Stimulated activated CD8-positive, alpha-beta memory T cell treated with anti-CD3 and anti-CD28 coated beads, Interleukin-4, amount 100 ng/mL, for 1 hour (primary cell): ENCODE measurements around the gene SBF2.
"Not testable (repeated sequence)": the region's sequence is repeated elsewhere in the genome, so short reads cannot be mapped to it uniquely, and the experiment has no call there.

ENCODE experiments used
- DNase-seq, 2 donors: peaks; one replicate each; pipeline ENCODE4 v3.0.0-alpha.2; 2020; ENCODE audit warnings: low read depth in 2 of 2, low spot score in 1 of 2

Gene SBF2

DNA sequence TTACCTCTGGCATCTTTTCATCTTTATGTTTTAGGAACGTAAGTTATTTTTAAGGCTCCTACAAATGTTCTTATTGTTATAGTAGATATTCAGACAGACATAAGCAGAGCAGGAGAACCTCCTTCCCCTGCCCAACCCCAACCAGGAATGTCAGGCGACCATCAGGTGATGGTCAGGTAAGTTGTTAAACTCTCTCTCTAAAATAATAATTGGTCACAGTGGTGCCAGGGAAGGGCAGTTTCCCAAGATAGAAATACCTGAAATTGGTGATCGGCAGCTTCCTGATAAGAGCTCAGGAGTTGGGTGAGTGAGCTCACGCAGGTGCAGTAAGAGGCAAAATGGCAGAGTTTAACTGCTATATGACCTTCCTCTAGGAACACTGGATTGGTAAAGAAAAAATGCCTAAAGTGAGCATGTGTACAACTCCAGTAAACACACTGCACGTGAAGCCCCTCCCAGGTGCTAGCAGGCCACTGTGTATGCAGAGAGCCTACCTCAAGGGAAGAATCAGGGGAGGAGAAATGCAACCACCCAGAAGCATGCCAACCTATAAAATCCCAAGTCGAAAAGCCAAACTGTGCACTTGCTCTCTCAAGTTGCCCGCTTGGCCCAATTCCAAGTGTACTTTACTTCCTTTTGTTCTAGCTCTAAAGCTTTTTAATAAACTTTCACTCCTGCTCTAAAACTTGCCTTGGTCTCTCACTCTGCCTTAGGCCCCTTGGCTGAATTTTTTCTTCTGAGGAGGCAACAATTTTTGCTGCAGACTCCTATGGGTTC is 273.9 kb downstream of the SBF2 start:
- DNase-seq = no peak

DNA sequence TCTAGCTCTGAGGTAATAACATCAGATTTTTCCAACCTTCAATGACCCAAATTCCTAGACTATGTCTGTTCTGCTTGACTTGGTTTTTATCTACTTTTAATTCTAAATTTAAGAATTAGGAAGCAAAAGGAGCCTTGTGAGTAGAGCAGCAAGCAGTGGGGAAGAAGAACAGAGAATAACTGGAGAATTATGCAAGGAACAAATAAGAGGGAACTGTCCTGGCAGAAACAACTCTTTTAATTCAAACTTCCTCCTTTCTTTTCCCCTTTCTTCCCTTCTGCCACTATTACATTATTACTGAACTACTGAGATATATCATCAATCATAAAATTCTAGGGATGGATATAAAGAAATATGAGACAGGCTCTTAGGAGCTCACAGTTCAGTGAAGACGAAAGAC is 276.1 kb downstream of the SBF2 start:
- DNase-seq = no peak

DNA sequence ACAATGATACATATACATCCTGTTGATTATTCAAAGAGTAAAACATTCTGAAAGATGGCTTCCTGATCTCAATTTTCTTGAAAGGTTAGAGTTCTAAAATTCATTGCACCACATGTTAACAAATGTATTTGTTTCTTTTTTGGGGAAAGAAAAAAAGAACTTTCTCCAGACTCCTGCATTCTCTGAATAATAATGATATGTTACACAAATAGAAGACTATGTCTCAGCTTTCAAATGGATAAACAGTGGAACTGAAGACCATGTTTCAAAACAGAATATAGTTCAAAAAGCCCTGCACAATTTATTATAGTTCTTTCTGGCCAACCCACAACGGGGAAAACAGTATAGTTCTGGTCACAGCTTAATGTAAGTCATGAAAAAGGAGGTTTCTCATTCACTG is 277.0 kb downstream of the SBF2 start:
- no peak for DNase-seq

DNA sequence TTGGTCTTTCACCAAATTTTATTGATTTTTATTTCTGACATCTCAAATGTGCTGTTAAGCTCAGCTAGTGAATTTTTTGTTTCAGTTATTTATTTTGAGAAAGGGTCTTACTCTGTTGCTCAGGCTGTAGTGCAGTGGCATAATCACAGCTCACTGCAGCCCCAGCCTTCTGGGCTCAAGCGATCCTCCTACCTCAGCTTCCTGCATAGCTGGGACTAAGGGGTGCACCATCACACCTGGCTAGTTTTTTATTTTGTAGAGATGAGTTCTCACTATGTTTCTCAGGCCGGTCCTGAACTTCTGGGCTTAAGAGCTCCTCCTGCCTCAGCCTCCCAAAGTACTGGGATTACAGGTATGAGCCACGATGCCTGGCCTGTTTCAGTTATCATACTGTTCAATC is 282.0 kb downstream of the SBF2 start:
- no peak for DNase-seq

DNA sequence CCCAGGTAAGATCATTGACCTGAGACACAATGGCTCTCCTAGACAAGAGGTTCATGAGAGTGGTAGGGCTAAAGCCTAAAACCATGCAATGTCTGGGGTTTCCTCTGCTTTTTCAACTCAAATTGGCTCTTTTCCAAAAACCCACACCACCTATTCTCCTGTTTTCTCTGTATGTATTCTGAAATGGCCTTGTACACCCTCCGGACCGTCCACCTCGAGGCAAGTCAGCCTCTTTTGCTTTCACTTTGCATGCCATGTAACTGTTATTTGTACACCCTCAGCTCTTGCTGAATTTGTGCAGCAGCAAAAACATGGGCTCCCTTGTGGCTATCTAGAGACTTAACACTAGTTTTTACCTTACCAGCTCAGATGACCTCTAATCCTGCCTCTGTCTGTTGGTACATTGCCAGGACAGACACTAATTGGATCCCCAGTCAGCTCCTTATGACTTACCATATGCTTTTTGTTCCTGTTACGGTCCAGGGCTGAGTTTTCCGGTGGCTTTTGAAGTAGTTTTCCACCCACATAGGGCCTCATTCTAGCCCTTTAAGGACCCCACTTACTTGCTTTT is 288.0 kb downstream of the SBF2 start:
- DNase-seq = no peak

DNA sequence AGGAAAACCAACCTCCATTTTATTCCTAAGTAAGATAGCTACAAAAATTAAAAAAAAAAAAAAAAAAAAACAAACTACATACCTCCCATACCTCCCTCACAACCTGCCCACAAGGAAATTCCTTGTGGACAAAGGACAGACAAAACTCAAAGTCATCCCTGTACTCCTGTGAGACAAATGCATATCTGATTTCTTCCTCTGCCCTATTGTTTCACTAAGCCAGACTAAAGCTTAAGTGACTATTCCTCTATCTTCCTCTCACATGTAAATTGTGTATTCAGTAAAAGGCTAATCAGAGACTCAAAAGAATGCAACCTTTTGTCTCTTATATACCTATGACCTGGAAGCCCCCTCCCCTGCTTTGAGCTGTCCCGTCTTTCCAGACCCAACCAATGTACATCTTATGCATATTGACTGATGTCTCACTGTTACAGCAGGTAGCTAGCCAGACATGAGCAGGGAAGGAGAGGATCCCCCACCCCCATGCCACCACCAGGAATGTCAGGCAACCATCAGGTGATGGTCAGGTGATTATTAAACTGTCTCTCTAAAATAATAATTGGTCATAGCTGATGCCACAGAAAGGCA is 289.4 kb downstream of the SBF2 start:
- no peak for DNase-seq

DNA sequence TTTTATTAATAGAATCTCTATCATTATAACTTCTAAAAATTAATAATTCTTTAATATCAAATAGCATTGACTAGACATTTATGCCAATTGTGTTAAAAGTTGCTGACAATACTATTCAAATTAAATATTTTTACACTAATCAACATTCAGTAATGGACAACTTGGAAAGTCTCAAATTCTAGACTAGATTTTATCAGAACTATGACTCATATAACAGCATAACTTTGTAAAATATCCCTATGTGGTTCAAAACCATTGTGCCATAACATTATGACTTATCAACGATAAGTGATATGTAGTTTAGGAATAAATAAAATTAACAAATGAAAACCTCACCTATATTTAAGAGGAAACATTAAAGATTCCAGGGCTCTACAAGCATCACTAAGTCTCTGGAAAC is 291.8 kb downstream of the SBF2 start:
- DNase-seq = no peak

DNA sequence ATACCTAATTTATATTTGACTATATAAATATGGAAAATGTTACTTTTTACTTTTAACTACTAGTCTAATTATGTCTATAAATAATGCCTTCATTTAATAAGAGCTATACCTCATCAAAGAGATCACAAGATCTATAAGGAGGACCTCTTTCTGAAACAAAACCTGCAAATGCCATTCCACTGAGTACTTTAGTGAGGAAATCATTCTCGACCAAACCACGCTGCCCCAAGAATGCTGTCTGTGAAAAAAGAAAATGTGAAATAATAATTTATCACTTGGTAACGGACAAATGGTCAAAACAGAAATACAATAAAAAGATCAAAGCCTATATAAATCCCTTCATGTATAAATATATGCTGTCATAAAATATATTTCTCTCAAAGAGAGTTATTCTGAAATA is 301.7 kb downstream of the SBF2 start:
- no peak for DNase-seq

DNA sequence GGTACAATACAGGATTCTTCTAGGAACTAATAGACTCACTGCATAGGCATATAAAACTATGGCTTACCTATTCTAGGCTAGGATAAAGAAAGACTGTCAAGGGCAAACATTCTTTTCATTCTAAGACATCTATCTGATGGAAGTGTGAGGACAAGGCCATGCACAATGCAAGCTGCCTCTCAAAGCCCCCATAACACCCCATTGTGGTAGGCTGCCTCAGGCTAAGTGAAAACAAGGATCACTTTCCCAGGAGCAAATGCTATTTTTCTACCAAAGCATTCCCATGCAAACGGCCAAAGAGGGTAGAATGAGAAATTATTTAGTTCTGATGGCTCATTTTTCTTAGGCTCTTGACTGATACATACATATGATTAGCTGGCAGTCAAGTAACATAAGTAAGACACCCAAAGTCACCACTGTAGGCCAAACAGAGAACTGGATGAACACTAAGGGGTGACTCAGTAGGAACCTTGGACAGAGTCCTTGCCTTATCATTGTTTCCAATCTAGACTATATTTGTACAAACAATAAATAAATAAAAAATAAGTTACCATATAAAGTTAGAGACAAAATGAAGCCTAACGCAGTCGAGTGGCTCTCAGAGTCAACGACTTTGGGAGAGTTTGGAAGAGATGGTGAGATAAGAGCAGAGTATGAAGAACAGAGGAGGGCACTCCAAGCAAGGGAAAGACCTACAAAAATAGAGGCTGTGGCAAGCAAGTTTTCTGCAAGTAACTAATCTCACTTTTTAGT is 303.6 kb downstream of the SBF2 start:
- no peak for DNase-seq

DNA sequence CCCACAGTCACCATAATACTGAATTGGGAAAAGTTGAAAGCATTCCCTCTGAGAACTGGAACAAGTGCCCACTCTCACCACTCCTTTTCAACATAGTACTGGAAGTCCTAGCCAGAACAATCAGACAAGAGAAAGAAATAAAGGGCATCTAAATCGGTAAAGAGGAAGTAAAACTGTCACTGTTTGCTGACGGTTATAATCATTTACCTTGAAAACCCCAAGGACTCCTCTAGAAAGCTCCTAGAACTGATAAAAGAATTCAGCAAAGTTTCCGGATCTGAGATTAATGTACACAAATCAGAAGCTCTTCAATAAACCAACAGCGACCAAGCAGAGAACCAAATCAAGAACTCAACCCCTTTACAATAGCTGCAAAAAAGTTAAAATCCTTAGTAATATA is 306.7 kb downstream of the SBF2 start:
- not testable (repeated sequence) for DNase-seq

DNA sequence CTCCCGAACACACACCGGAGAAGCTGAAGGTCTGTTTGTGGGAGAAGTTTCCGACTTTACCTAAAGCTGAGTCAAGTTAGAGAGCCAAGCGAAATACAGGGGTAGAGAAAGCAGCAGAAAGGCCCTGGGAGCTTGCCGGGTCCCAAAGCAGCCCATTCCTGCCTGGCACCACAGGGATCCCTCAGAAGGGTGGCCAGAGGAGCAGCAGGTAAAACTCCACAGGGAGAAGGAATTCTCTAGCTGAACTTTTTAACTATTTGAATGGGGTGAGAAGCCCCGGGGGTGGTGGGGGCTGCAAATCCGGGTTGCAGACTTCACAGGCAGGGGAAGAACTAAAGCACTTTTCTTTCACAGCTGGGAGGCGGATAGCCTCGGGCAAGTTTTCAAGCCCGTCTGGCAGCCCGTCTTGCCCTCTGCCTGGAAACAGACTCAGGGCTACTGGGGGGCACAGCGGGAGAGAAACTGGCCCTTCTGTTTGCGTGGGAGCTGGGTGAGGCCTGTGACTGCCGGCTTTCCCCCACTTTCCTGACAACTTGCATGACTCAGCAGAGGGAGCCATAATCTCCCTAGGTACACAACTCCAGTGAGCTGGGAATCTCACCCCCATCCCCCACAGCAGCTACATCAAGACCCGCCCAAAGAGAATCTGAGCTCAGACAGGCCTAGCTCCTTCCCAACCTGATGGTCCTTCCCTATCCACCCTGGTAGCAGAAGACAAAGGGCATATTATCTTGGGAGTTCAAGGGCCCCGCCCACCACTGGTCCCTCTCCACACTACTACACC is 311.0 kb downstream of the SBF2 start:
- no peak for DNase-seq

DNA sequence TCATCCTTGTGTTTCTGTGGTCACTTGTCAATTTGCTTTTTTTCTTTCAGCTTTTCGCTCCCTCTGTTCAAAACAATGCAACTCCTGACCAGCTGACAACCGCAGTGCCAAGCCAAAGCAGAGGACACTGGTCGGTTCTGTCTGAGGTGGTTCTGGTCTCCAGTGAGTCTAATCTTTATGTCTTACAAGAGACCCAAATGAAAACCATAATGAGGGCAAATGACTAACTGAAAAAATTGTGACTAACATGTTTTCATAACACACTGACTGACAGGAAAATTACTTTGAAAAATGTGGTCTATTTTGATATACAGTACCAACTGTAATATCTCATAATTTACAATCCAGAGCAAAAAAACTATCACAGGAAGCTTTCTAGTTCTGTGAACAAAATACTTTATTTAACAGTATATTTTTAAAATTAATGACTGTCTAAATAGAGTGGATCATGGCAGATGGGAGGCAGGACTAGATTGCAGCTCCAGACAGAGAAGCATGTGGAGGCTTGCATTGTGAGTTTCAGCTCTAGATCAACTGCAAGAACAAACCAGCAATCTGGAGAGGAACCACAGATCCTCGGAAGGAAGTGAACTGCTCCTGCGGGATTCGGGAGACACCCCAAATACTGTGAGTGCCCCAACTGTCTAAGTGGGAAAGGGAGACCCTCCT is 311.8 kb downstream of the SBF2 start:
- DNase-seq = no peak

DNA sequence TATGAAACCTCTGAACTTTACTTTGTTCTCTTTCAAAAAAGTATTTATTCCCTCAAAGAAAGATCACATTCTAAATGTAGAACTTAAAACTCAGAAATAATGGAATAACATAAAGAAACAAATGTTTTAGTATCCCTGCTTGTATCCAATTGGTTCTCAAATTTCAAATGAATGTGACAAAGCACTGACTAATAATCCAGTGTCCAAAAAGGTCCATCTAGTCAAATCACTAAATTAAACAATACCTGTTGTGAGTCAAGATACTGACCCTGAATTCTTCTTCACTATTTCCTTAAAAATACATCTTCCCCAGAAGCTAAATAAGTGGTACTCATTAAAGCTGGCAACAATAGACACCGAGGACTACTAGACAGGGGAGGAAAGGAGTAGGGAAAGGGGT is 313.1 kb downstream of the SBF2 start:
- DNase-seq = no peak

DNA sequence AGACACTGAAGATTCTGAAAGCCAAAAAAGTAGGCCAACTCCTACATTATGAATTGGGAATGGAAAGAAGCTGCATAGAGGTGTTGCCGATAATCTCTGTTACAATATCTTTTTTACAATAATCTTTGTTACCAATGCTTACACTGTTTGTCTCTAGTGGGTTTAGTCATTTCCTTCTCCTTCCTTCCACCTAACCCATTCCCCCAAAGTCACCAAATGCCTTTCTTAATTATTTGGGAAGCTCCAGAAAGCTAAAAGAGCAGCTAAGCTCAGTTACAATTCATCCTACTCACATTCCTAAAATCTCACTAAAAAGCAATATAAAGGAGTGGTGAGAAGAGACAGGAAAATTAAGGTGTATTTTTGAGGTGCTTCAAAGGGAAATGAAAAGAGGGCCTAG is 316.5 kb downstream of the SBF2 start:
- no peak for DNase-seq

DNA sequence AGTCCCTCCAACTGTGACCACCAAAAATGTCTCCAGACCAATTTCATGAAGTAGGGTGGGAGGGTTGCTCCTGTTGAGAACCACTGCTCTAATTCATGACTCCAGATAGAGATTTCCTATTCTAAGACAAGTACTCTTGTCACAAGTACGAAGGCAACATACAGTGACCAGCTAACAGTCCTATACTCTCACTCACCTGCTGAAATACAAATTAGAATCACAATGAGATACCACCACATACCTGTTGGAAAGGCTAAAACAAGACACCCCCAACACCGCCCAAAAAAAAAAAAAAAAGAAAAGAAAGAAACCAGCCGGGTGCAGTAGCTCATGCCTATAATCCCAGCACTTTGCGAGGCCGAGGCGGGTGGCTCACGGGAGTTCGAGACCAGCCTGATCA is 319.6 kb downstream of the SBF2 start:
- DNase-seq = no peak

DNA sequence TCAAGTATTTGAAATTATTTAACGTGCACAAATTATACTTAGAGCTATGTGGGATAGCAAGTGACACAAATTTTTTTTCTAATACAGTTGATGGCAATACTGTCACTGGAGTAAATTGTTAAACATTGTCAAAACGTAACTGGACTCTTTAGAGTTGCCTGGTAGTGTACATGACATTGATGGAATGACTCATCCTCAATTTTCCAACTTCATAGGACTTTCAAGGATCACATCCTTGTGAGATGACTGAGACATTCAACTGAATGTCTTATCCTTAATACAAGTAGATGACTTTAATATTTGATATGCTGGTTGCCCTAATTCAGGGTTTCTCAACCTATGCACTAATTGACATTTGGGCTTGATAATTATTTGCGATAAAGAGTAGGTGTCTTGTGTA is 320.1 kb downstream of the SBF2 start:
- DNase-seq = no peak

DNA sequence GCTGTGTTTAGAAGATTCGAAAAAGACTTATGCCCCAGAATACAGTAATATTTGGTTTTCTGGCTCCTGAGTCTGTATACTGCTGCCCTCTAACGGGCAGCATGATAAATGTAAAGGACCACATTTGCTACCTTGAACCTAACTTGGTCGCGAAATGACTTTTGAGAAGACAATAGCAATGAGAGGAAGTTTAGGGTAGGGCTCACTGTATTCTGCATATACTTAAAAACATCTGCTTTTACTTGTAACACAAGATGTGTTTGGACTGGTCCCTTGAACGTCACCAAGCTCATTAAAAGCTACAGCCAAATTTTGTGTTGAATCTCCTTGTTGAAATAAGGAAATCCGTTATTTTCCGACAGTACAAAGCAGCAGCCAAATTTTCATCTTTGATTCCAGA is 321.0 kb downstream of the SBF2 start:
- DNase-seq = no peak

DNA sequence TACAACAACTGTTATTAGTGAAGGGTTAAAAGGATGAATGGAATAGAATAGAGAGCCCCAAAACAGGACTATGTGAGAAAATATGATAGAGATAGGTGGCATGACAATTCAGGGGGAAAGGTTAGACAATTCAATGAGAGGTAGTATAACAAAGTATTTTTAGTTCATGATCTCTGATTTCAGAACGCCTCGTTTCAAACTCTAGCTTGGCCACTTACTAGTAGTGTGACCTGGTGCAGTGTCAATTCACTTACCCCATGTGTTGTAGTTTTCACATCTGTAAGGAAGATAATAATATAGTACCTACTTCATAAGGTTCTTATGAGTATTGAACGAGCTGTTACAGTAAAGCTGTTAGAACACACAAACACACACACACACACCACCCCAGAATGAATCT is 322.1 kb downstream of the SBF2 start:
- no peak for DNase-seq

DNA sequence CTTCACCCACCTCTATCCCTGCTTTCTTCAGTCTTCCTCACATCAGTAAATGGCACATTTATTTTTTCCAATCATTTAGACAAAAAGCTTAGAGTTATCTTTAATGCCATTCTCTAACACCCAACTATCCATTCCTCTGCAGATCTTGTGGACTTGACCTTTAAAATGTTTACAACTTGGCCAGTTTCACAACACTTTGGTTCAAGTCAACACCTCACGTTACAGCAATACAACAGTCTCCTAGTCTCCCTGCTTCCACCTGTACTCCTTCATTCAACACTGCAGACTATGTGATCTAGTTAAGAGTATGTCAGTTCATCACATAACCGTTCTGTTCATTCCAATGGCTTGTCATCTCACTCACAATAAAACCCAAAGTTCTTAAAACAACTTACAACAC is 325.0 kb downstream of the SBF2 start:
- DNase-seq = no peak

DNA sequence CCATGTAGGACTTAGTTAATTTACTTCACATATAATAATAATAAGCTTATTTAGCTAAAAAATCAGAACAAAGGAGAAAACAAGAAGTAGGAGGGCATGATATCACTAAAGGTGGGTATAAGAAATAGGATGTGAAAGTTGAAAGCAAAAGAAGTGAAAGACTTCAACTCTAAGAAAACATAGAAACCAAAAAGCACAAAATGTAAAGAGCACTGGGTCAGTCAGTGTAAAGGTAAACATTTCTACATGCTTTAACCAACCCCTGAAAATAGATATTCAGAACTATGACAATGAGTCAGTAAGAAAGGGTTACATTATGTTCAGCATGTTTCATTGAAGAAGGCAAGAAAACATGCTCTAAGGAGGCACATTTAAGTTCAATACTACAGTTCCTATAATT is 331.3 kb downstream of the SBF2 start:
- no peak for DNase-seq

DNA sequence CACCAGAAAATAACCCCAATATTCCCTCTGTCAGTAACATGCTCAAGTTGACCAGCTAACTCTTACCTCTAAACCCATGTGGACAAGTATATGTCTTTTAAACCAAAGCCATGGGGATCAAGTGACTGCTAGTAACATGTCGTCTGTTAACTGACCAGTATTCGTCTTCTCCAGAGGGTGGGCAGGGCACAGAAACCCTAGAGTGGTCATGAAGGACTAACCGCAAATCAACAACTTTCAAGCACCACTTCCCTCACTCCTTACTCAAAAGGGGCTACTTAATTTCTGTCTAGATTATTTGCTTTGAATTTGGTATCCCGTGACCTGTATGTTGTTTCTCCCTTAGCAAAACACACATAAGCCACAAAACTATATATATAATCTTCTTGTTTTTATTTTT is 336.9 kb downstream of the SBF2 start:
- DNase-seq = no peak
